HEK293T (cell line): ENCODE results near the gene INHBE.

ENCODE experiments used
- CTCF ChIA-PET: fragments of 350-600 bp; formaldehyde crosslinking; extraction: SDS; loops from one replicate; lab custom pipeline; 2021; ENCODE audit warnings: antibody characterized with exemption, inconsistent platforms; lab: Yijun Ruan, JAX
- POLR2A ChIA-PET: fragments of 350-600 bp; formaldehyde crosslinking; extraction: SDS; loops from one replicate; lab custom pipeline; 2020; ENCODE audit warnings: antibody characterized with exemption, inconsistent platforms; lab: Yijun Ruan, JAX
- DNase-seq: peaks from one replicate; pipeline ENCODE4 v3.0.0; 2012; ENCODE audit warnings: mixed read lengths; ENCODE audit errors: extremely low spot score
- ARNT ChIP-seq: fragments of 450-650 bp; IDR thresholded peaks from 2 replicates; pipeline ENCODE4 v1.6.1; 2017; ENCODE audit warnings: mild to moderate bottlenecking
- BHLHE40 ChIP-seq: fragments of 450-650 bp; IDR thresholded peaks from 2 replicates; pipeline ENCODE4 v1.6.1; 2016; ENCODE audit warnings: mild to moderate bottlenecking, moderate library complexity, borderline replicate concordance
- CTBP1 ChIP-seq: fragments of 450-650 bp; IDR thresholded peaks from 2 replicates; pipeline ENCODE4 v1.6.1; 2016; ENCODE audit warnings: borderline replicate concordance
- ELF4 ChIP-seq: fragments of 450-650 bp; IDR thresholded peaks from 2 replicates; pipeline ENCODE4 v1.6.1; 2017; ENCODE audit warnings: antibody characterized with exemption
- FOXA1 ChIP-seq: fragments of 450-650 bp; IDR thresholded peaks from 2 replicates; pipeline ENCODE4 v1.6.1; 2016; ENCODE audit warnings: mild to moderate bottlenecking
- FOXK2 ChIP-seq: fragments of 450-650 bp; IDR thresholded peaks from 2 replicates; pipeline ENCODE4 v1.6.1; 2016; ENCODE audit warnings: mild to moderate bottlenecking
- FOXM1 ChIP-seq: fragments of 450-650 bp; IDR thresholded peaks from 2 replicates; pipeline ENCODE4 v1.6.1; 2017; ENCODE audit warnings: mild to moderate bottlenecking, borderline replicate concordance
- HDGF ChIP-seq: fragments of 450-650 bp; IDR thresholded peaks from 2 replicates; pipeline ENCODE4 v1.6.1; 2017; ENCODE audit warnings: antibody characterized with exemption, borderline replicate concordance
- L3MBTL2 ChIP-seq: fragments of 450-650 bp; conservative IDR thresholded peaks from 2 replicates; pipeline ENCODE4 v1.6.1; 2016; ENCODE audit warnings: mild to moderate bottlenecking
- LEF1 ChIP-seq: fragments of 450-650 bp; IDR thresholded peaks from 2 replicates; pipeline ENCODE4 v1.6.1; 2017; ENCODE audit warnings: mild to moderate bottlenecking, borderline replicate concordance
- NFRKB ChIP-seq: fragments of 450-650 bp; IDR thresholded peaks from 2 replicates; pipeline ENCODE4 v1.6.1; 2016; ENCODE audit warnings: mild to moderate bottlenecking, moderate library complexity
- SP1 ChIP-seq: fragments of 450-650 bp; IDR thresholded peaks from 2 replicates; pipeline ENCODE4 v1.6.1; 2017
- SUZ12 ChIP-seq: fragments of 450-650 bp; IDR thresholded peaks from 2 replicates; pipeline ENCODE4 v1.6.1; 2016; ENCODE audit warnings: mild to moderate bottlenecking
- TARDBP ChIP-seq: fragments of 450-650 bp; IDR thresholded peaks from 2 replicates; pipeline ENCODE4 v1.6.1; 2016
- ZNF384 ChIP-seq: fragments of 450-650 bp; IDR thresholded peaks from 2 replicates; pipeline ENCODE4 v1.6.1; 2016
- TF ChIP-seq, protein P1 (sequence below): fragments of 450-650 bp; IDR thresholded peaks from 2 replicates; pipeline ENCODE4 v1.6.1; 2016

Gene INHBE

DNA sequence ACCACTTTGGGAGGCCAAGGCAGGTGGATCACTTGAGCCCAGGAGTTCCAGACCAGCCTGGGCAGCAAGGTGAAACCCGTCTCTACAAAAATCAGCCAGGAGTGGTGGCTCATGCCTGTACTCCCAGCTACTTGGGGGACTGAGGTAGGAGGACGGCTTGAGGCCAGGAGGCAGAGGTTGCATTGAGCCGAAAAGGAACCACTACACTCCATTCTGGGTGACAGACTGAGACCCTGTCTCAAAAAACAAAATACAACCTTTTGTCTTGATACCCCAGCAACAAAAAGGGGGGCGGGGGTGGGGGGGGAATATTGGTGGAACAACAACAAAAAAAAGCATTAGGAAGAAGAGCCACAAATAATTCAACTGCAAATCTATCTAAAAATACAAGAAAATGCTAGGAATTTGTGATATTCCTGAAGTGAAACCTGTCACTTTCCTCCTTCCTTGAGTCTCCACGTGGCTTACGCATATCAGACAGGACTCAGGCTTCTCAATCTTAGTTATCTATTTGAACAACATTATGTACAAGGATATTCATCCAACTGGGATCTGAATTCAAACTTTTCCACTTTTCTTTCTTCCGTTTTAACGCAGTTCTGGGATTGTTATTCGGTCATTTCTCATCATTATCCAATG is 25.5 kb upstream of the INHBE start:
- TF ChIP-seq FOXM1 (no peak), HDGF (no peak), LEF1 (no peak)
- CTCF ChIA-PET, result interaction anchor here (0.8 to 1.1 kb wide), 4 partner anchors 23 to 88 kb away, joined by 3 to 4 read pairs (median 4); partner anchors contain the start of gene INHBE
- POLR2A ChIA-PET, result interaction anchor here (0.7 to 3.7 kb wide), 12 partner anchors 8 to 130 kb away, joined by 3 to 27 read pairs (median 4); partner anchors contain the start of gene INHBE
- DNase-seq, result no peak

GRCh38 chr12:57430112-57430930 is 24.8 kb upstream of the INHBE start:
- TF ChIP-seq FOXM1 (0 out of 2 replicates have a peak, but pooled peaks have one; percentile 26), HDGF (no peak), BHLHE40 (no peak), L3MBTL2 (0 out of 2 replicates have a peak, but pooled peaks have one; percentile 18), CTBP1 (no peak)
- peak; percentile 70 for DNase-seq
- ChIA-PET POLR2A (interaction anchor here (0.7 to 3.7 kb wide), 12 partner anchors 9 to 131 kb away, joined by 3 to 27 read pairs (median 4); partner anchors contain the start of gene INHBE), CTCF (interaction anchor here (0.8 to 1.1 kb wide), 3 partner anchors 22 to 88 kb away, joined by 3 to 4 read pairs (median 3); partner anchors contain the start of gene INHBE)

GRCh38 chr12:57430931-57431566 is 24.1 kb upstream of the INHBE start, which contains the start of gene R3HDM2:
R3HDM2 (minus strand) TSS chr12:57431043; CDS start chr12:57310428, 120,615 bp downstream.
- peak; percentile 97 for DNase-seq
- ChIA-PET POLR2A (interaction anchor here (2.4 to 3.7 kb wide), 3 partner anchors 21 to 24 kb away, joined by 9 to 27 read pairs (median 23); partner anchors contain the start of gene INHBE), CTCF (no interaction called here)
- TF ChIP-seq ZNF384 (no peak), ELF4 (peak; percentile 44; the same call in 1 of the 2 replicates), L3MBTL2 (peak; percentile 91)

- TF ChIP-seq, protein P1, sequence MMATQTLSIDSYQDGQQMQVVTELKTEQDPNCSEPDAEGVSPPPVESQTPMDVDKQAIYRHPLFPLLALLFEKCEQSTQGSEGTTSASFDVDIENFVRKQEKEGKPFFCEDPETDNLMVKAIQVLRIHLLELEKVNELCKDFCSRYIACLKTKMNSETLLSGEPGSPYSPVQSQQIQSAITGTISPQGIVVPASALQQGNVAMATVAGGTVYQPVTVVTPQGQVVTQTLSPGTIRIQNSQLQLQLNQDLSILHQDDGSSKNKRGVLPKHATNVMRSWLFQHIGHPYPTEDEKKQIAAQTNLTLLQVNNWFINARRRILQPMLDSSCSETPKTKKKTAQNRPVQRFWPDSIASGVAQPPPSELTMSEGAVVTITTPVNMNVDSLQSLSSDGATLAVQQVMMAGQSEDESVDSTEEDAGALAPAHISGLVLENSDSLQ, result no peak
- TF ChIP-seq SUZ12 (no peak), NFRKB (no peak), LEF1 (no peak), BHLHE40 (no peak), HDGF (no peak), ARNT (no peak), ELF4 (no peak), FOXM1 (no peak), ZNF384 (no peak)
- ChIA-PET POLR2A (interaction anchor here (0.9 to 2.4 kb wide), 2 partner anchors 21 to 24 kb away, joined by 3 to 9 read pairs; partner anchors contain the start of gene INHBE), CTCF (interaction anchor here (0.7 kb wide), 1 partner anchor 437 kb away, joined by 3 read pairs; no protein-coding TSS in a partner anchor)
- no peak for DNase-seq
Measured at GRCh38 chr12:57431654-57432188, 23.4 kb upstream of the INHBE start.

- no peak for DNase-seq
- TF ChIP-seq SUZ12 (no peak), CTBP1 (no peak), LEF1 (no peak), FOXM1 (no peak), FOXA1 (no peak), L3MBTL2 (no peak), TARDBP (no peak), NFRKB (no peak), ARNT (no peak)
- TF ChIP-seq, protein P1, result no peak
- ChIA-PET CTCF (interaction anchor here (1.6 kb wide), 1 partner anchor 19 kb away, joined by 7 read pairs; no protein-coding TSS in a partner anchor), POLR2A (interaction anchor here (2.4 to 2.9 kb wide), 2 partner anchors 22 to 25 kb away, joined by 9 to 11 read pairs; partner anchors contain the start of genes GLI1 and INHBE)
Measured at GRCh38 chr12:57433370-57433769, 21.7 kb upstream of the INHBE start.

GRCh38 chr12:57434517-57435223 is 20.4 kb upstream of the INHBE start, which contains the start of gene INHBC:
INHBC (plus strand) TSS chr12:57434784; CDS start chr12:57434887, 103 bp downstream.
- DNase-seq, result no peak
- CTCF ChIA-PET, result interaction anchor here (0.8 kb wide), 1 partner anchor 18 kb away, joined by 4 read pairs; no protein-coding TSS in a partner anchor
- POLR2A ChIA-PET, result interaction anchor here (1.2 to 2.9 kb wide), 3 partner anchors 18 to 24 kb away, joined by 6 to 13 read pairs (median 11); partner anchors contain the start of genes GLI1 and INHBE
- TF ChIP-seq CTBP1, result no peak
- TF ChIP-seq, protein P1, result no peak
- no peak for TF ChIP-seq ZNF384
- TF ChIP-seq BHLHE40, result no peak
- no peak for TF ChIP-seq FOXK2
- TF ChIP-seq L3MBTL2, result no peak
- TF ChIP-seq SP1, result no peak
- TF ChIP-seq TARDBP, result no peak
- TF ChIP-seq NFRKB, result no peak
- TF ChIP-seq FOXA1, result no peak
- no peak for TF ChIP-seq ELF4
- TF ChIP-seq ARNT, result no peak
- no peak for TF ChIP-seq FOXM1
- no peak for TF ChIP-seq HDGF
- TF ChIP-seq LEF1, result no peak
